Activated CD8-positive, alpha-beta memory T cell treated with anti-CD3 and anti-CD28 coated beads, Interleukin-2, amount 50 U/mL, for 1 hour (primary cell): ENCODE data around the gene SLC24A4.

ENCODE experiments used
- DNase-seq: peaks from one replicate; pipeline ENCODE4 v3.0.0-alpha.2; 2020; ENCODE audit errors: extremely low read depth

SLC24A4 gene

DNA sequence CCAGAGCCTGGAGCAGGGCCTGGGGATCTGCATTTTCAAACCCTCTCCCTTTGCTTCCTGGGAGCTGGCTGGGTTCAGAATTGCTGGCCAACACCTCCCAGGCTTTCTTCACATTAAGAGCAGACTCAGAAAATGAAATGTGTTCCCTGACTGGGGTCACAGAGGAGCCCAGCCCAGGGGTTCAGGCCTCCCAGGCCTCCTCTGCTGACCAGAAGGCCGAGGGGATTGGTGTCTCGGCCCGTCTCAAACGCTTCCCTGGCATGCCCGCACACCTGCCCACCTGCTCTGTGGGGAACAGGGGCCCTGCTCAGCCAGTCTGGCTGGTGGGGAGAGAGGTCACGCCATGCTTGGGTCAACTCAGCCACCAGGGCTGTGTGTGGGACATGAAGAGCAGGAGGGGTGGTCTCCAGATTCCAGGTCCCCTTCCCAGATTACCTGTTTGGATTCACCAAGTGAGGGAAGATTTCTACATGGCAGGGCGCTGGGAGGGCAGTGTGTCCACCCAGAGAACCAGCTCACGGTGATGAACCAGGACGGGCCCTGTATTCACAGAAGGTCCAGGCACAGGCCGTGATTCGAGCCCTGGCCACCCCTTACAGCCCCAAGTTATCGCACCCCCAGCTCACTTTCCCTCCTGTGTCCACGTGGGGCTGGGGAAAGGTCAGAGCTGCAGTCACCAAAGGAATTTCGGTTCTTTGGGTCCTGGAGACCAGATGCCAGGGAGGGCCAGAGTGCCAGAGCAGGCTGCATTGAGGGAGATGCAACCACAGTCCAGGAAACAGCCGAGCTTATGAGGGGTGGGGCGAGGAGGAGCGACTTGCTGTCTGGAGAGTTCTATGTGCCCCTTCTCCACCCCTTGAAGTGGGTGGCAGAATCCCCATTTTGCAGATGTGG lies 135.4 kb downstream of the SLC24A4 start:
- no peak for DNase-seq

DNA sequence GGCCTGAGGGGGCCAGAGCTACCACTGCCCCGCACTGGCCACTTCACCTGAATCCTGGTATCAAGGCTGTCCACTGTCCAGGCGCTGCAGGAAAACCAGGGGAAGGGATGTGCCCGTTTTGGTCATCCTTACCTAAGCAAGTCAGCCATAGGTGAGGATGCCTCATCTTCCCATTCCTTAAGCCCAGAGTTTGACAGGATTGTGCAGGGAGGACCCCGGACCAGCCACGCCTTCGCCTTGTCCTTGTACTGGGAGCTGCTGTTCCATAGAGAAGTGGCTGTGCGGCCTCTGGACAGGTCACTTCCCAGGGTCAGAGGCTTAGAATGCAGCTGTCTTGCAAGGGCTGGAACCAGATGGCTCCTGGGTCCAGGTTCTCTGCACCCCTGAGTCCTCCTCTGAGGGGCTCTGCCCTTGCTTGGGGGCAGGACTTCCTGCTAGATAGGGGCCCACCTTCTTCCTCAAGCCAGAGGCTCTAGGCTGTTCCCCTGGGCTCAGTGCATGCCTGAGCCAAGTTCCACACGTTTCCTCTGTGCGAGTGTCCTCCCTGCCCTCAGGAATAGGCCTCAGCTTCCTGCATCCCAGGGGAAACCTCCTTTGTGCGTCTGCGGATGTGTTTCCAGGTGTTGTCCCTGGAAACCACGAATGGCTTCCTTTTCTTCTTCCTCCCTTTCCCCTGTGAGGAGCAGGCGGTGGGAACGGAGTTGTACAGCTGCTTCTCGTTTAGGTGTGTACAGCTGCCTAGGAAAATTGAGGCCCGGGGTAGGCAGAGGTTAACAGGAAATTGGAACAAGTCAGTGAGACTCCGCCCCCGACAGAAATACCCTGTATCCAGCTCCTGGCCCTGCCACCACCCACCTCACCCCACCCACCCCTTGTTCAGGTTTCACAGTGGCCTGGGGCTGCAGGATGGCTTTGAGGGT lies 136.3 kb downstream of the SLC24A4 start:
- no peak for DNase-seq

DNA sequence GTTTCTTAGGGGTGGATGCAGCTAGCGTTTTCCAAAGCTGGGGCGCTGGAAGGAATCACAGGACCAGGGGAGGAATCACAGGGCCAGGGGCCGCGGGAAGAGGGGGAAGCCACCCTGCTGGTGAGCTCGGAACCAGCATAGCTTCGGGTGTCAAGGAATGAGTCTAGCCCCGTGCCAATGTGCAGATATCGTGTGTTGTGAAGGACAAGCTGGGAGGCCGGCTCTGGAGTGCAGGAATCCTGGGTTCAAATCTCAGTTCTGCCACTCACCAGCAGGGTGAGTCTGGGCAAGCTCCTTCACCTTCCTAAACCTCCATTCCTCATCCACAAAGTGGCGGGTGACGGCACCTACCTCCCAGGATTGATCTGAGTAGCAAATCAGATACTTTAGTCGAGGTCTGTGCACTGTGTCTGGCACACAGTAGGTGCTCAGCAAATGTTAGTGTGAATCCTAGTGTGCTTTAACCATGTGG lies 137.0 kb downstream of the SLC24A4 start:
- no peak for DNase-seq

DNA sequence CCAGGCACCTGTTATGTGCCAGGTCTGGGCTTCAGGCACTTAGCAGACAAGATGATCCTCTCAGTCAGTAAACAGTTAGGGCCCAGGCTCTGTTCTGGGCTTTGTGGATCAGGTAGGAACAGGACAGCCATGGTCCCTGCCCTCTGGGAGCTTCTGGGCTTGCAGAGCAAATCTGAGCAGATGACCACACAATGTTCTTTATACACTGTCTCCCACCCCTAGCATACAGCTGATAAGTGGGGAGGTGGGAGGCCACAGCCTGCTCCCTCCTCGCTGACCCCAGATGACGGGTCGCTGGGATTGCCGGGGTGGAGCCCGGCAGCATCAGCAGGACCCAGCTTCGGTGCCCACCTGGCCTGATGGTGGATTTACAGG lies 137.6 kb downstream of the SLC24A4 start:
- no peak for DNase-seq

DNA sequence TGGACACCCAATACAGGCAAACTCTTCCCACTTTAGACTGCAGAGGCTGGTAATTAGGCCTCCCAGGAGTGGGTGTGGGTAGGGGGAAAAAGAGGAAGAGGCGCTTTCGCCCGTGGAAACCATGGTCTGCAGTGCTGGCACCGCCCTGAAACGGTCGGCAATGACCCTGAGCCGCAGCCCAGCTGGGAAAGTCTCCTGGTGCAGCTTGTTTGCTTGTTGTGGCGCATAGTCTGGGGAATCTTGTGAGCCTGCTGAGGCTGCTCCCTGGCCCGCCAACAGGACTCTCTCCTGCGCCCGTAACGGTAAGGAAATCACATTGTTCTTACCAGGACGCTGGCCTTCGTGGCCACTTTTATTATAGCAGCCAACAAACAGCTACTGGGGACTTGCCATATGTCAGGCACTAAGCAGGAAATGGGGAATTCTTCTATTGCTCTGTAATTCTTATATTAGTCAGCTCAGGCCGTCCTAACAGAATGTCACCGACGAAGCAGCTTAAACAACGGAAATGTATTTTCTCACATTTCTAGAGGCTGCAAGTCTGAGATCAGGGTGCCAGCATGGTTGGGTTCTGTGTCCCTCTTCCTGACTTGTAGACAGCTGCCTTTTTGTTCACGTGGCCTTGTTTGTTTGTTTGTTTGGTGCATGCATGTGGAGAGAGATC lies 138.1 kb downstream of the SLC24A4 start:
- no peak for DNase-seq

DNA sequence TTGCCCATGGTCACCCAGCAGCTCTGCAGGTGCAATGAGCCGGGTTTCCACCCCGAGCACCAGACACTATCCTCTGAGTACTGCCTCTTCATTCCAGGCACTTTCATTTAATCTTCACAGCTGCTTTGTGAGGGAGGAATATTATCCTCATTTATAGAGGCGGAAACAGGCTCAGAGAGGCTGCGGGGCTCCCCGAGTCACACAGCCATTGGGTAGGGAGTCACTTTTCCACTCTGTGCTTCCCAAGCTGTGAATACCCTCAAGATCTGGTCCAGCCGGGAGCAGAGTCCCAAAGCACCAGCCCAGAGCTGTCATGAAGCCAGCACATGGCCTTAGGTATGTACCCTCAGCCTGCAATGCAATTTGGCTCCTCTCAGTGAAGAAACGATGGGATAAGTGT lies 138.9 kb downstream of the SLC24A4 start:
- DNase-seq, result no peak

DNA sequence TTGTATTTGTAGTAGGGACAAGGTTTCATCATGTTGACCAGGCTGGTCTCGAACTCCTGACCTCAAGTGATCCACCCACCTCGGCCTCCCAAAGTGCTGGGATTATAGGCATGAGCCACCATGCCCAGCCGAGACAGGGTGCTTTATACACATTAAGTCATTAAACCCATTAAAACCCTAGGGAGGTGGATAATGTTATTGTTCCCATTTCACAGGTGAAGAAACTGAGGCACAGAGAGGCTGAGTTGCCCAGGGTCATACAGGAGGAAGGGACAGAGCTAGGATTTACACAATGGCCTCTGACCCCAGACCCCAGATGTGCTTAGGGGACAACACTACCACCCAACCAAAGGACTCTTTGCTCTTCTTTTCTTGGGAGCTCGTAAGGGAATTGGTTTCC lies 139.6 kb downstream of the SLC24A4 start:
- no peak for DNase-seq

DNA sequence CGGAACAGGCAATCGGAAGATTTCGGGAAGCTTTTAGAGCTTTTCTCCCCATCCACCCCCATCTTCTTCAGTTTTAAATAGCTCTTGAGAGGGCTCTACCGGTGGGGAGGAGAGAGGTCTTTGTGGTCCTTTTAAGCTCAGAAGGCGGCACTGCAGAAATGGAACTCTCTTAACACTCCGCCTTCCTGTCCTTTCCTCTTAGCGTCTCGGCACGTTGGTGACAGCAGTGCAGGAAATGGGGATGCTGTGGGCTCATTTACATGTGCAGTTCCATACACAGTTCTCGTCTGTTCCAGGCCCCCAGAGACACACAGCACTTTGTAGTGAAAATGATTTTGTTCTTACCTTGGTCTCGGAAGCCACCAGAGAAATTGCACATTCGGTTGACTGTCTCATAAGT lies 140.2 kb downstream of the SLC24A4 start:
- DNase-seq, result no peak

DNA sequence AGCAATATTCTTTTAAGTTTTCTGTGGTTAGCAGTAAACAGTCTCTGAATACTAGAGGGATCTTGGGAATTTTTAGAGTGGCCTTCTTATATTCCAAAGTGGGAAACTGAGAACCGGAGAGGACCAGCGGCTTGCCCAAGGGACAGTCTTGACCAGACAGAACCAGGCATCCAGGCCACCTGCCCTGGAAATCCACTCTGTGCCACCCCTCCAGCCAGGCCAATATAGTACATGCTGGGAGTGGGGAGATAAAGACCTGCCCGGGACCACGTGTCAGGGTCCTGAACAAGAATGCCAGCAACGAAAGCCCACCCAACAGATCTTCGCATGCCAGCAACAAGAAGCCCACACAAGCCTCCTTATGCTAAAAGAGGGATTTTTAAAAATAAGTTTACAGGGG lies 141.2 kb downstream of the SLC24A4 start:
- DNase-seq, result no peak

DNA sequence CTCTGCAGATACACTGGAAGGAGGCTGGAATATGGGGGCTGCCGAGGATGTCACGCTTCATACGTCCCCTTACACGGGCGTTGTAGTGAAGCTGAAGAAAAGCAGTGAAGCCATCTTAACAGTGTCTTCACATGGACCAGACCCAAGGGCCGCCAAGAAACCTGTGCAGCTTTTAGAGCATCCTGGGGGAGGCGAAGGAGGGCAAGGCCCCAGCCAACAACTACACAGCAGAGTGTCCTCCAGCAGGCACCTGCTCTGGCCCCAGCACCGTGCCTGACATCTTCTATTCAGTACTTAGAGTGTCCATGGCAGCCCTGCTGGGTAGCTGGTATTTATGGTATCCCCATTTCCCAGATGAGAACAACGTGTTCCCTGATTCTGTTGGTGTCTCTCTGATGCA lies 141.8 kb downstream of the SLC24A4 start:
- no peak for DNase-seq

DNA sequence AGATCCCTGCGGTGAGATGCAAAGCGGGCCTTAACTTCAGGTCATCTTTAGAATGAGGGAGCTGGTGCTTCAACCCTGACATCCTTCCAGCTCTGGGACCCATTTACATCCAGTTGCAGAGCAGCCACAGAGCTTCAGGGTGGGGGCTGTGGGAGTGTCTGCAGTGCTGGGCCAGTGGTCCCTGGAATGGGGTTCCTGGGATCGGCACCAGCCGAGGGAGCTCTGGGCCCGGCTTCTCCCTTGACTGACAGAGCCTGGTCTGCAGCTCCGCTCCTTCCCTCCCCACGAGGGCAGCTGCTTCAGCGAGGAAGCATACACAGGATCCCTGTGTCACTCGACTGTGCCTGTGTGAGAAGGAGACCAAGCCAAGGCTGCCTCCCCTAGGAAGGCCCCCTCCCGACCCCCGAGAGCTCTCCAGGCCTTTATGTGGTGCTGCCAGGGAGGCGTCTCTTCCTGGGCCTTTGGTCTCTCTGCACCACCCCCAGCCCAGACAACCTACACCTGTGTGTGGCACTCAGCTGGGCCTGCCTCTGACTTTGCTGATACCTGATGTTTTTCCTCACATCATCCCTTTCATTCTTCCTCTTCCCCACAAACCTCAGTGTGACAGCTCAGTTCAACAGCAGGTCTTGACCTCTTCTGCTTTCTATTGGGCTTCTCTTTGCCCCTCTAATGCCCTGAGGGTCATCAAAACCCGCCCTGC lies 142.5 kb downstream of the SLC24A4 start:
- DNase-seq, result no peak

DNA sequence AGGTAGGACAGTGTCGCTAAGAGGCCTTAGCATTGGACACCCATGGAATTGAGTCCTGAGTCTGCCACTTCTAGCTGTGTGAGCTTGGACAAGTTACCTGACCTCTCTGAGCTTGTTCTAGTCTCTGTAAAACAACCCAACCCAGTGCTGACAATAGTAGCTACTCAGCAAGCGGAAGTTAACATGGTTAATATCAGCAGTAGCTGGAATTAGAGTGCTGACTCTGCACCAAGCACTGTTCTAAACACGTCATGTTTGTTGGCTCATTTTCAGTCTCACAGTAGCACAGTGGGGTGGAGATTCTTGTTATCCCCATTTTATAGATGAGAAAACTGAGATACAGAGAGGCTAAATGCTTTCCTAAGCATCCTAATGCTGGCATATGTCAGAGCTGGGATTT lies 143.1 kb downstream of the SLC24A4 start:
- DNase-seq, result no peak

DNA sequence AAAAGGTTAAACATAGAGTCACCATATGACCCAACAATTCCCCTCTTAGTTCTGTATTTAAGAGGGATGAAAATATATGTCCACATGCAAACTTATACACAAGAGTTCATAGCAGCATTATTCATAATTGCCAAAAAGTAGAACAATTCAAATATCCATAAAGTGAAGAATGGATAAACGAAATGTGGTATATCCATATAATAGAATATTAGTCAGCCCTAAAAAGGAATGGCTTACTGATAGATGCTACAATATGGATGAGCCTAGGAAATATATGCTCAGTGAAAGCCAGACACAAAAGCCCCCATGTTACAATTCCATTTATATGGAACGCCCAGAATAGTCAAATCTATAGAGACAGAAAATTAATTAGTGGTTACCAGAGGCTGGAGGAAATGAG lies 146.6 kb downstream of the SLC24A4 start:
- DNase-seq, result no peak

DNA sequence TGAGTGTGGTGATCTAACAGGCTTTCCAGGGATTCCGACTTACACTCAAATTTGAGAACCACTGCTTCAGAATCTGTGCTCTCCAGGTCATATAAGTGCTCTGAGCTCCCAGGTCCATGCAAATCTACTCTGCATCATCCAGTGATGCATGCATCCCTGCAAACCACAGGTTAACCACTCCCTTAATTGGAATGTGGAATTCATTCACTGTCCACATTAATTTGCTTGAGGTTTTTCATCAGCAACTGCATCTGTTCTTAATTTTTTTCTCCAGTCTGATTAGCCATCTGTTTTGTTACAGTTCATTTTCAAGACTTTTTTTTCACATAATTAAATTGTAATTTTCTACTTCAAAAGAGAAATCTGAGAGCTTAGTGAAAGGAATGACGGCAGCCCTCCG lies 147.2 kb downstream of the SLC24A4 start:
- DNase-seq, result no peak

DNA sequence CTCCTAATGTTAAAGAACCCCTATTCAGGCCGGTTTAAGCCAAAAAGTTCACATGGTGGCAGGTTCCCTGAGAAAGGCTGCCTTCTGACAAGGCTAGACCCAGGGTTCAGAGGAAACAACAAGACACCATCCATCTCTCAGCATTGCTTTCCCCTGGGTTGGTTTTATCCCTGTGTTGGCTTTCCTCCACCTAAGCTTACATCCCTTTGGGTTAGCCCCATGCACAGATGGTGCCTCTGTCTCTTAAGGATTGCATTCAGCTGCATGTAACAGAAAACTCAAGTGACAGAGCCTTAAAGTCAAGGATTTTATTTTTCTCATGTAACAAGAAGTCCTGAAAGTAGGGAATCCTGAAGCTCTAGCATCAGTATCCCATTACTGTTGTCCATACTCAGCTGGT lies 147.8 kb downstream of the SLC24A4 start:
- no peak for DNase-seq

DNA sequence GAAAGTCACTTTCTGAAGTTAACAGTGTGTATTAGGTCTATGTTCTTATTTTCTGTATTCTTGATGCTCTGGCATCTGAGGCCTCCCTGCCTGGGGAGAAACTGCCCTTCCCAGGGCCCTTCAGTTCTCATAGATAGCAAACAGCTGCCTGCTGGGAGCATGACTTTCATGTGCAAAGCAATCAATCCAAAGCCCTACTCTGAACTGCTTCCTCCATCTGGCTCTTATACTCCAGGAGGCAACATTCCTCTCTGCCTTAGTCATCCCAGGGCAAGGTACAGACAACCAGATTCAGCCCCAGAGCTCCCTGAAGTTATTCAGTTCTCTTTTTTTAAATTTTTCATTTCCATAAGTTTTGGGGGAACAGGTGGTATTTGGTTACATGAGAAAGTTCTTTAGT lies 149.0 kb downstream of the SLC24A4 start:
- DNase-seq, result no peak

DNA sequence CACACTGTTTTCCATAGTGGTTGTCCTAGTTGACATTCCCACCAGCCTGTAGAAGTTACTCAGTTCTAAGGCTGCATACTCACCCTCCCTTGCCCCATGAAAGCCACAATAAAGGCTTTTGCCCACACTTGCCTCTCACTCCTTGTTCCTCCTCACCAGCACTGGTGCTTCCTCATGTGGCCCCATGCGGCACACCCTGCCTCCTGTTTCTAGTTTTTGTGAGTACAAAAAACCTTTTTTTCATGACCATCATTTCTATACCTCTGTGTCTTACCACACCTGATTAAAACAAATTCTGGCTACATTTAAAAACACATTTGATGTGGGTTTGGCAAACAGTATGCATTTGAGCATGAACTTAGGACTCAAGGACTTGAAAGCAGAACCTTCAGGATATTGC lies 149.9 kb downstream of the SLC24A4 start:
- no peak for DNase-seq

DNA sequence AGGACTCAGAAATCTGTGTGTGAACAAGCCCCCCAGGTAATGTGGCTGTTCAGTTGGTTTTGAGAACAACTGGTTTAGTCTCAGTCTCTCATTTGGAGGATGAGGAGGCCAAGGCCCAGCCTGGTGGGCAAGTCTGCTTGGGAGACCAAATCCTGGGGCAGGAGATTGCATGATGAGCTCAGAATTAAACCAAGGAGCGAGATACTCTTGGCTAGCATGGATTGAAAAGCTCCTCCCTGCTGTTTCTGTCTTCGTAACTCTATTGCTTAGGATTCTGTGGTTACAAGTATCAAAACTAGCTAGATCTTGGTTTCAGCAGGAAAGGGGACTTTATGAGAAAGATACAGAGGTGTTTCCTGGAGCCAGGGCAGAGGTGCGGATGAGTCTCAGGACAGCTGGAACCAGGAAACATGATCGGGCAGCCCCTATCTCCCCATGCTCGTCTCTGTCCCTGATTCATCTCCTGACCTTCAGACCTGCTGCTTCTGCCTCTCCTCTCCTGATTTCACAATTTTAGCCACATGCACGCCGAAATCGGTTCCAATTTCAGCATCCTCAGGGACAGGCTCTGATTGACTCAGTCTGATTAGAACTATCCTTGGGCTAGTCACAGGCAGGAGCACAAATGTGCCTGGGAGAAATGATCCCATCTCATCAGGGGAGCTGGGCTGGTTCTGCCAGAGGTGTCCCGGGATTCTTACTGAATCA lies 150.4 kb downstream of the SLC24A4 start:
- no peak for DNase-seq

DNA sequence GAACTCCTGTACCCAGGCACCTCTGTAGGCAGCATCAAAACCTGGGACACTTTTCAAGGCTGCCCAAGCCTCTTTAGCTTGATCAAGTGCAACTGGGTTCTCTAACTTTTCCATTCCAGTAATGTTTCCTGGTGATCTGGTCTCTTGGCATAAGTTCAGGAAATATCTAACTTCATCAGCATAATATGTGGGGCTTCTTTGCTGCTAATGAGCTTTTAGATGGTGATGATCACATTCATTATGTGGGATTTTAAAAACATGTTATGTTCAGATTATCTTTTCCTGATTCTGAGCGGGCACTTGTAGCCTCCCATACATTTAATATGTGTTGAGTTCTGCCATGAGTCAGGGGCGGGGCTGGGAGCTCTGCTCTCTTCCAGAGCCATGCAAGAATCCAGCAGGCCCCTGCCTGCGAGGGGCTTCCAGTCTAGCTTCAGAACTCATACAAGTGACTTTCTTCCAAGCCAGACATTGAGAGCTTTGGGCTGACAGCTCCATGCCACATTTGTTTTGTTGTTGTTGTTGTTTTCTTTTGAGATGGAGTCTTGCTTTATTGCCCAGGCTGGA lies 151.1 kb downstream of the SLC24A4 start:
- no peak for DNase-seq

DNA sequence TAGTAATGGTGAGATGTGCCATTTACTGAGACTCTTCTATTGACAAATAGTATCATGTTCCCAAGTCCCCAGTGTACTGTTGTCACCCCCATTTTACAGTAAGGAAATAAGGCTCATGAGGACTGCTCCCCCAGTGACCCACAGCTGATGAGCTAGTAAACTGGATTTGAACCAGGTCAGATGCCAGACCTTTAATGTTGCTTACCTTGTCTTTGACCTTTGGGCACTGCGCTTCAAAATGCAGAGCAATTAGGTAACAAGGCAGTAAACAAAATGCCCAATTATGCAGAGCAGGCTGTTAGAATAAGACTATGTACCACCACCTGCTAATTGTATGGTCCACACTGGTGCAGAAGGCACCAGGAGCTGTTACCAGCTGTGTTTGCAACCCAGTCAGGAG lies 152.1 kb downstream of the SLC24A4 start:
- DNase-seq, result no peak
